GM18868 (cell line): ENCODE measurements around the gene SSH2.
"Not testable (repeated sequence)": the region's sequence is repeated elsewhere in the genome, so short reads cannot be mapped to it uniquely, and the experiment has no call there.

ENCODE experiments used
- ATAC-seq: cut with Tn5 transposase; IDR thresholded peaks from one replicate; pipeline ENCODE4 v1.9.1; 2021; ENCODE audit warnings: mild to moderate bottlenecking, moderate library complexity; ENCODE audit not compliant: unreplicated experiment

The SSH2 gene

DNA sequence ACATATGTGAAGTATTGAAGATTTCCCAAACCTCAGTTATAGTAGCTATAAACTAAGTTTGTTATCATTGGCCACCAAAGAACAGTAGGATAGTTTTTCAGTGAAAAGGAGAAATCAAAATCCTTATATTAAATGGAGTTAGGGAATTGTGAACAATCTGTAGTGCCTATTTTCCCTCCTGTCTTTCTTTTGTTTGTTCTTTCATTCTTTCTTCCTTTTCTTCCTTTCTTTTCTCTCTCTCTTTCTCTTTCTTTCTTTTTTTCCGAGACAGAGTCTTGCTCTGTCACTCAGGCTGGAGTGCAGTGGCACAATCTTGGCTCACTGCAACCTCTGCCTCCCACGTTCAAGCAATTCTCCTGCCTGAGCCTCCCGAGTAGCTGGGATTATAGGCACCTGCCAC lies 48.8 kb downstream of the SSH2 start:
- no peak for ATAC-seq

DNA sequence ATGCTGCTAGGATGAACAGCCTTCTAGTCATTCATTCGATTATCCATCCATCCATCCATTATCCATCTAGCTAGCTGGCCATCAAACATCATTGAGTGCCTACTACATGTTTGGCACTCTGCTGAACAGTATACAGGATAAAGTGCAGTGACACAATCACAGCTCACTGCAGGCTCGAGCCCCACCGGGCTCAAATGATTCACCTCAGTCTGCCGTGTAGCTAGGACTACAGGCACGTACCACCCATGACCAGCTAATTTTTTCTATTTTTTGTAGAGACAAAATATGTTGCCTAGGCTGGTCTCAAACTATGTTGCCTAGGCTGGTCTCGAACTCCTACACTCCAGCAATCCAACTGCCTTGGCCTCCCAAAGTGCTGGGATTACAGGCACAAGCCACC lies 50.0 kb downstream of the SSH2 start:
- no peak for ATAC-seq

DNA sequence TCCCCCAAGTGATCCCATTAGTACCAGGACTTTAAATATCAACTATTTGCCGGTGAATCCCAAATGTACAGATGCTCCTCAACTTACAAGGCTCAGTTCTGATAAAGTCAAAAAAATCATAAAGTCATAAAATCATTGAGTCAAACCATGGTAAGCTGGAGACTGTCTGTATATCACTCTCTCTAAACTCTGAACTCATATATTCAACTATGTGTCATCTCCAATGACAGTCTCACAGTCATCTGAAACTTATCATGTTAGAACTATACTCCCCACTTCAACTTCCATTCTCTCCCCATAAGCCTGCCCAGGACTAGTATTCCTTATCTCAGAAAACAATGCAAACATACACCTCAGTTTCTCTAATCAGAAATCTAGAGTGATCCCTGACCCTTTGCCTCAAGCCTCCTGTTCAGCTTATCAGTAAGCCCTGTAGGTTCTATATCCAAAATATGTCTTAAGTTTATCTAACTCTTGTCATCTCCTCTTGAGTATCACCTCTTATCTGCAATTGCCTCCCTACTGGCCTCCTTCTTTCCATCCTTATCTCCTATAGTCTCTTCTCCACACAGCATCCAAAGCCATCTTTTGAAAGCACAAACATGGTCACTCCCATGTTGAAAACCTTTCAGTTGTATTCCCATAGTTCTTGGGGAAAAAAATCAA lies 55.0 kb downstream of the SSH2 start:
- ATAC-seq: no peak

DNA sequence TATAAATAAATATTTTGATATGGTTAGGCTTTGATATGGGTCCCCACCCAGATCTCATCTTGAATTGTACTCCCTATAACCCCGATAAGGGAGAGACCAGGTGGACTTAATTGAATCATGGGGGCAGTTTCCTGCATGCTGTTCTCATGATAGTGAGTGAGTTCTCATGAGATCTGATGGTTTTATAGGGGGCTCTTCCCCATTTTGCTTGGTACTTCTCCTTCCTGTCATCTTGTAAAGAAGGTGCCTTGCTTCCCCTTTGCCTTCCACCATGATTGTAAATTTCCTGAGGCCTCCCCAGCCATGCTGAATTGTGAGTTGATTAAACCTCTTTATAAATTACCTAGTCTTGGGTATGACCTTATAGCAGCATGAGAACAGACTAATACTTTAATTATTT lies 55.7 kb downstream of the SSH2 start:
- not testable (repeated sequence) for ATAC-seq

DNA sequence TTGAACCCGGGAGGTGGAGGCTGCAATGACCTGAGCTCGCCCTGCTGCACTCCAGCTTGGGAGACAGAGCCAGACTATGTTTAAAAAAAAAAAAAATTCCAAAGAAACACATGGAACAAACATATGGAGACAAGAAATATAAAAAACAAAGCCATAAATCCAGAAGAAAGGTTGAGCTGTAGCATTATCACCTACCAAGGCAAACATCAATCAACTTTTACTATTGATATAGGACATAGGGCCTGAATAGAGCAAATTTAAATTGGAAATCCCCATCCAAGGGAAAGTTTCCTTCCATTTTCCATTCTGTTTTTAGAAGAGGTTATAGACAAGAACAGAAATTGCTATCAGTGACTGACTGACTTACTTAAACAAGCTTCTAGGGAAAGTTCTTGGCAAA lies 56.6 kb downstream of the SSH2 start:
- ATAC-seq: no peak

DNA sequence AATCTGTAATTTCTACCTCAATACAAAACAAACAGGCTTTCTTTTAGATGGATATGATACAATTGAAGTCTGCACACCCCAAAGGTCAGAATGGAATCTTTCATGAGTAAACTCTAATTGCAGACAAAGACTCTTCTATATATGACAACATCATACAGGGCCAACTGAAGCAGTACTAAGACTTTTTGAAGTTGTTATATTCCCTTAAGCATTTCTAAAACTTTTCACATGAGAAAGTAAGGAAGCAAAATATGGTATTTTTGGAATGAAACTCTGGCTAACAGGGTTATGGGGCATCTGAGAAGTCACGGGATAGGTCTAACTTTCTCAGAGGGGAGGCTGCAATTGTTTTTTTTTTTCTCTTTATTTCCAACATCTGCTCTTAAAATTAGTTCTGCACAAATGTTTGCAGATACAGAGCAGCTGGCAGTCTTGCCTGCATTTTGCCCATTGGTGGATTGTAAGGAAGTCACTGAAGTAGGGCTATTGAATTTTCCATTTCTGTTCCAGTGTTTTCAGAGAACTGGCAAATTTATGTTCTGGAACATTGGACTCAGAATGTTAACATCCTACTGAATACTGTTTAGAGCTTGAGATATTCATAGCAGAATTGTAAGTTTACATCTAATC lies 59.1 kb downstream of the SSH2 start:
- ATAC-seq: no peak

DNA sequence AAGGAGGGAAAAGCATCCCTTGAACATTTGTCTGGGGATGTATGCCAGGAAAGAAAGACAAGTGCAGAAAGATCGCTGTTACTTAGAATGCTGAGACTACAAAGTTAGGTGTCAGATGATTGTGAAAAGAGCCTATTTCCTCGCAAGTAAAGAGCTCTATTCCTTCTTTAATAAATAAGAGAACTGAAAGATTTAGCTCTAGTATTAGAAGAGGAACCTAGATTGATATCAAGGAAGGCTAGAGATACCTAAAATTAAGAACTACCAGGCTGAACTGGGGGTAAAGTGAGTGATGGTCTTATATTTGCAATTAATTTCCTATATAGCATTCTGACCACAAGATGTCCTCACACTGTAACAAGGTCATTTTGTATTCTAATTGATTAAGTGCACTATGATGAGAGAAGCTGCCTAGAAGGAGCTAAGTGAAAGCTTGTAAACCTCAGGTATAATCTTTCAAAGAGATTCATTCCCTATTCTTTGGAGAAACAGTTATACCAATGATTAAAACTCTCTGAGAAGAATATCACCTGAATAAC lies 62.3 kb downstream of the SSH2 start:
- ATAC-seq: no peak

DNA sequence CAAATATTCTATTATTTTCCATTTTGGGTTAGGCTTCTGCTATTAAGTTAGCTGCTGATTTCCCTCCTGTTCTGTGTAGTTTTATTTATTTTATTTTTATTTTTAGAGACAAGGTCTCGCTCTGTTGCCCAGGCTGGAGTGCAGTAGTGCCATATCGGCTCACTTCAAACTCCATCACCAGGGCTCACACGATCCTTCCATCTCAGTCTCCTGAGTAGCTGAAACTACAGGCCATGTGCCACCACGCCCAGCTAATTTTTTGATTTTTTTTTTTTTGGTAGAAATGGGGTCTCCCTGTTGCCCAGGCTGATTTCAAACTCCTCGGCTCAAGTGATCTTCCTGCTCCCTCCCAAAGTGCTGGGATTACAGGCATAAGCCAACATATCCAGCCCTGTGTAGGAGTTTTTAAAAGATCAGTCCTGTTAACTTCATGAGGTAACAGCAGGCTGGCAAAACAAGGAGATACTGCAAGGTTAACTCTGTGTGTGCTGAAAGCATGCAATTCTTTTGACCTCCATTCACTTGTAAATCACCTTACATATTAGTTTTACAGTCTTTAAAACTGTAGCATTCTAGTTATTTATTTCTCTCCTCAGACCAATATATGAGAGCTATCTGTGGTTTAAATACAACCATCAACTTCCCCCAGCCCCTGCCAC lies 63.2 kb downstream of the SSH2 start:
- no peak for ATAC-seq

DNA sequence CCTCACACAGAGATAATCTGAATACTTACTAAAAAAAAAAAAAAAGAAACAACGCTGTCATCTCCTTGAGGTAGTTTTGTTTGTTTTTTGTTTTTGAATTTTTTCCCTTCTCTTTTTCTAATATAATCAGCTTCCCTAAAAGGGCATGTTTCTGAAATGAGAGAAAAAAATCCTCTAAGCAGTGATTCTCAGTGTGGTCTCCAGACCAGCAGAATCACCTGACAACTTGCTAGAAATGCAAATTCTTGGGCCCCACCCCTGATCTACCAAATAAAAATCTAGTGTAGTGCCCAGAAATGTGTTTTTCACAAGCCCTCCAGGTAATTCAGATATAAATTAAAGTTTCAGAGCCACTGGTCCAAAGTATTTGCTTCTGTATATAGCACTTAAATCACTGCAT lies 65.4 kb downstream of the SSH2 start:
- ATAC-seq: no peak

DNA sequence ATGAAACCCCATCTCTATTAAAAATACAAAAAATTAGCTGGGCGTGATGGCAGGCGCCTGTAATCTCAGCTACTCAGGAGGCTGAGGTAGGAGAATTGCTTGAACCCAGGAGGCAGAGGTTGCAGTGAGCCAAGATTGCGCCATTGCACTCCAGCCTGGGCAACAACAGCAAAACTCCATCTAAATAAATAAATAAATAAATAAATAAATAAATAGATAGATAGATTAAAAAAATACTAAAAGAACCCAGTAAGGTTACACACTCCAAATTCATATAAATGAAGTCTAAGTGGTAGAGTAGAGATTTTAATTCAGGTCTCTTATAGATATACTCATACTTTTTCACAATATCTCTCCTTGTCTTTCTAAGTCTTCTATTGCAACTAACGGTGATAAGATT lies 65.9 kb downstream of the SSH2 start:
- ATAC-seq: not testable (repeated sequence)

DNA sequence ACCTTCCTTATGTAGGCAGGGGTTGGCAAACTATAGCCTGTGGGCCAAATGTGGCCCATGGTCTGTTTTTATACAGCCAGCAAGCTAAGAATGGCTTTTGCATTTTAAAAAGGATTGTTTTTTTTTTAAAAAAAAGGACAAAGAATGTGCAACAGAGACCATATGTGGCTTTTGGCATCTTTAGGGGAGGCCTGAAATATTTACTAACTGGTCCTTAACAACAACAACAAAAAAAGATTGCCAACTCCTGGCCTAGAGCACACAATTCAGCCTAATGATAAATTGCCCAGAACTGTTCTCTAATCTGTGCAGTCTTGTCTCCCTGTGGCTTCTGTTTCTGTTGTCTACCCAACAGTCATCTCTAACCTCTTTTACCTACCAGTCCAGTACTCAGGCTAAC lies 67.1 kb downstream of the SSH2 start:
- no peak for ATAC-seq

DNA sequence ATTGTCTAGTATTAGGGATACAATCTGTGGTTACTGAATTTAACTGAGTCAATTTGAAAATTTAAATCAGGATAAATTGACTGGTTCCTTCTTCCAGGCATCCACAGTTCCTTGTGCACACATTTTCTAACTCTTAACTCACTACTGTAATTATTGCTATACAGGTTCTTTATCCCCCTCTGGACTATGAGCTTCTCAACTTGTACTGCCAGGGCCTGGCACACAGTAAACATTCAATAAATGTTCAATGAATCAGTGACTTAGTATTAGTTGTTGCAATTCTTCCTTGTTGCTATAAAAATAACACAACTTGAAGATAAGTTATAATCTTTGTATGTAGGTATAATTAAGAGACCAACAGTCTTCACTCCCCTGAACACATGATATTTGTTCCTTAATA lies 67.9 kb downstream of the SSH2 start:
- ATAC-seq: no peak

DNA sequence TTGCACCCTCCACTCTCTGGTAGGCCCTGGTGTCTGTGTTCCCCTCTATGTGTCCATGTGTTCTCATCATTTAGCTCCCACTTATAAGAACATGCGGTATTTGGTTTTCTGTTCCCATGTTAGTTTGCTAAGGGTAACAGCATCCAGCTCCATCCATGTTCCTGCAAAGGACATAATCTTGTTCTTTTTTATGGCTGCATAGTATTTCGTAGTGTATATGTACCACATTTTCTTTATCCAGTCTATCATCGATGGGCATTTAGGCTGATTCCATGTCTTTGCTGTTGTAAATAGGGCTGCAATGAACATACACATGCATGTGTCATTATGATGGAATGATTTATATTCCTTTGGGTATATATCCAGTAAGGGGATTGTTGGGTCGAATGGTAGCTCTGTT lies 70.6 kb downstream of the SSH2 start:
- ATAC-seq: not testable (repeated sequence)

DNA sequence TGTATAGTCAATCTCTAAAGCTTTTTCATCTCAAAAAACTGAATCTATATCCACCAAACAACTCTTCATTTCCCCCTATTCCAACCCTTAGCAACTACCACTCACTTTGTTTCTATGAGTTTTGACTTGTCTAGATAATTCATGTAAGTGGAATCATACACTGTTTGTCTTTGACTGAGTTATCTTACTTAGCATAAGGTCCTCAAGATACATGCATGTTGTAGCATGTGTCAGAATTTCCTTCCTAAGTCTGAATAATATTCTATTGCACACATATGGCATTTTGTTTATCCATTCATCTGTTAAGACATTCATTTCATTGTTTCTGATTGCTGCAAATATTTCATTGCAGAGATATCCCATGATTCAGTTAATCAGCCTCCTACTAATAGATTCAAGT lies 72.2 kb downstream of the SSH2 start:
- ATAC-seq: no peak

DNA sequence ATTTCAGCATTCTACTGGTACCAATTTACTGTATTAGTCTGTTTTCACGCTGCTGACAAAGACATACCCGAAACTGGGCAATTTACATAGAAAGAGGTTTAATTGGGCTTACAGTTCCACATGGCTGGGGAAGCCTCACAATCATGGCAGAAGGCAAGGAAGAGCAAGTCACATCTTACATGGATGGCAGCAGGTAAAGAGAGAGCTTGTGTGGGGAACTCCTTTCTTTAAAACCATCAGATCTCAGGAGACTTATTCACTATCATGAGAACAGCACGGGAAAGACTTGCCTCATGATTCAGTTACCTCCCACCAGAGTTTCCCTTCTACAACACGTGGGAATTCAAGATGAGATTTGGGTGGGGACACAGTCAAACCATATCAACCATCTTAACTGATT lies 72.9 kb downstream of the SSH2 start:
- ATAC-seq: not testable (repeated sequence)

DNA sequence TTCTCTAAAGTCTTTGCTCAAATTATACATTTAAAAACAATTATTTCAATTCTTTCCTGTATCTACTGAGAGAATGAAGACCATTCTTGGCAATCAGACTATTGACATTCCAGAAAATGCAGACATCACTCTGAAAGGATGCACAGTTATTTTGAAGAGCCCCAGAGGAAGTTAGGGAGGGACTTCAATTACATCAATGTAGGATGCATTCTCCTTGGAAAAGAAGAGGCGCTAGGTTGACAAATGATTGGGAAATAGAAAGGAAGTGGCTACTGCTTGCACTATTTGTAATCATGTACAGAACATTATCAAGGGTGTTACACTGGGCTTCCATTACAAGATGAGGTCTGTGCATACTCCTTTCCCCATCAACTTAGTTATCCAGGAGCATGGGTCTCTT lies 74.3 kb downstream of the SSH2 start:
- ATAC-seq: no peak

DNA sequence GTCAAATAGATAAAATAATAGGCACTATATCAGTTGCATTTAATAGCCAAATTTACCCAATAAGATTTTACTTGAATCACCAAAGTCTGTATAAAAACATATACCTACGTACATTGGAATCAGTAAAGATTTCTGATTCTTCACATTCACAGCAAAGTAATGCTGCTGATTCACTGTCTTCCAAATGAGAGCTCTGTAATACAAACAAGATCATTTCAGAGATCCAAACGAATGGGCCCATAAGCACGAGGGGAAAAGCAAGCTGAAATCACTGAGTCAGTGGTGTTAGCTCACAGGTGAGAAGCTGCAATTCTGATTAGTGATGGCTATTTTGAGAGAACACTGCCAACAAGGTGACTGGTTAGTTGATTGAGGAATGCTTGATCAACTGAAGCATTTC lies 81.3 kb downstream of the SSH2 start:
- no peak for ATAC-seq

DNA sequence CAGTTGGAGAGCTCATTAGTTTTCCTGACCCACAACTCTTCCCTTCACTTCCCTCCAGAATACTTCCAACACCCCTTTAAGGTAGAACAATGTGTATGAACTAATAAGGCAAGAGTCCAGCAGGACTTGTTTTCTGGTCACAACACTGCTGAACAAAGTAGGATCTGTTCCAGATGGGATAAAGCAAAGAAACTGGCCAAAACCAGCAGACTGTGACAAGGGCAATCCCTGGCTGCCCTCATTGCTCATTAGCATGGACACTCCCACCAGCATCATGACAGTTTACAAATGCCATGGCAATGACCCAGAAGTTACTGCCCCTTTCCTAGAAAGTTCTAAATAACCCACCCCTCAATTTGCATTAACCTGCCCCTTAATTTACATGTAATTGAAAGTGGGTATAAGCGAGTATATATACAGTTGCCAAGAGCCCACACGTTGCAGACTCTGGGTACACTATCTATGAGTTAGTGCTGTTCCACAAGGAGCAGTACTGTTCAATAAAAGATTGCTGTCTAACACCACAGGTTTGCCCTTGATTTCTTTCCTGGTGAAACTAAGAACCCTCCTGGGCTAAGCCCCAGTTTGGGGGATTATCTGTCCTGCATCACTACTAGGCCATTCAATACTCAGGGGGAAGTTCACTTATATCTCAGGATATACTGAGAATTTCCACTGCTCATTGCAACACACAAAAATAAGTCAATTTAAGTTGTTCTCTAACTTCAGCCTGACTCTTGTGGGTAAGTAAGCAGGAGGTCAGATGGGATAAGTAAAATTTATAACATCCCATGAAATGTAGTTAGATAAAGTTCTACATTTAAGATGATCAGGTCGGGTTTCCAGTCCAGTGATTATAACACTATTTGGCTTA lies 82.3 kb downstream of the SSH2 start:
- ATAC-seq: no peak

DNA sequence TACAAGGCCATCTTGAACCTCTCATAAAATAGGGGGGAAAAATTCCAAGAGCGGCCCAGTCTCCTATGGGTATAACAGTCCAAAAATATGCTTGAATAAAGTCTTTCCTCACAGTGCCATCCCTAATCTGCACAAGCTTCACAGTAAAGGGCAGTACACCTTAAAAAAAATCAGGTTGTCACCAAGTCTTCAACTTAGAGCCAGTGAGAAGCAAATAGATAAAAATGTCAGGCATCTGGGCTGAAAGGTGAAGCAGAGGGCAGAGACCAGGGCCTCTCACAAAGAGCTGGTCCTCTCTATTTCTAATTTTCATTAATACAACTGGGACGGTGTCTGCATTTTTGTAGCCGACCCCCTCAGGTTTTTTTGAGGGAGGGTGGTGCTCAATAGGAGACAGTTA lies 82.9 kb downstream of the SSH2 start:
- no peak for ATAC-seq

DNA sequence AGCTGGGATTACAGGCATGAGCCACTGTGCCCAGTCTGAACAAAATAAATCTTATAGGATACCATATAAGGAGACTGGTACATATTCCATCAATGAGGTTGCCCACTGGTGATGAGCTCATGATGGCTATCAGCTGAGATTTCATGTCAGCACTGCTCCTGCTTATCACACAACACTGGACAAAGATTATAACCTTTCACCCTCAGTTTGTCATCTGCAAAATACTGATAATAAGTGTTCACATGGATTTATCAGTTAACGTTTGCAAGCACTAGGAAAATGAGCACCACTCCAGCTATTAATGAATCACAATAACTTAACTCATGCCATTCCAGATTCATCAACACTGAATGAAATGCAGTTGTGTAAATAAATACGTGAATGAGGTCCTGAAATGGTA lies 83.7 kb downstream of the SSH2 start:
- no peak for ATAC-seq

DNA sequence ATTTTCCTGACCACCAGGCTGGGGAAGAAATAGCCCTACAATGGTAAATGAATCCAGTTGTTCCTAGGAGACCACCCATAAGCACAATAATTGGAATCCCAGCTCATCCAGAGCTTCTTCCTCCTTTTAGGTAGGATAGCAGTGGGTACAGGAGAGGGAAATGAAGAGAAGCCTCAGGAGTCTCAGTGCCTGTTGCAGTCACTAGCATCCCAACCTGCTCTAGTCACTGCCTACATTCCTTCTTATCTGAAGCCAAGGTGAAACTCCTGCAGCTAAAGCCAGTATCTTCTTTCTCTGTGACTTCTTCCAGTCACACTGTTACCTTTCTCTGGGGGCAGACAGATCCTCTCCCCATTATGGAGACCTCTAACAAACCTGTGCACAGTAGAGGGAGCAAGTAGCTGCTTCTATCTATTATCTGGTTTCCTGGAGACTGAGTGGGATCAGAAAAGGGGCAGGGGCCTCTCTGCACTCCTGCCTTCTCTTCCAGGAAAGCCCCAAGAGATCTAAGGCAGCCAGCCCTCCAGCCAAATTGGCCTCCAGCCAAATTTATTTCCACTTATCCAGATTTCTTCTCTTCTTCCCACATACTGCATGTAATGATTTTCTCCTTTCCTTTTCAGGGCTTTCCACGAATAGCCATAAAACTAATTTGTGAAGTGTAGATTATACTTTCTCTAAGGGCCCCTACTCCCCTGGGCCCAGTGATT lies 85.5 kb downstream of the SSH2 start:
- ATAC-seq: no peak
